GM18499 (cell line): ENCODE measurements around the gene TNFSF13B.
"Not testable (repeated sequence)": the region's sequence is repeated elsewhere in the genome, so short reads cannot be mapped to it uniquely, and the experiment has no call there.

ENCODE experiments used
- ATAC-seq: cut with Tn5 transposase; IDR thresholded peaks from one replicate; pipeline ENCODE4 v1.9.1; 2021; ENCODE audit warnings: moderate number of reproducible peaks; ENCODE audit not compliant: insufficient read depth, unreplicated experiment

TNFSF13B gene

DNA sequence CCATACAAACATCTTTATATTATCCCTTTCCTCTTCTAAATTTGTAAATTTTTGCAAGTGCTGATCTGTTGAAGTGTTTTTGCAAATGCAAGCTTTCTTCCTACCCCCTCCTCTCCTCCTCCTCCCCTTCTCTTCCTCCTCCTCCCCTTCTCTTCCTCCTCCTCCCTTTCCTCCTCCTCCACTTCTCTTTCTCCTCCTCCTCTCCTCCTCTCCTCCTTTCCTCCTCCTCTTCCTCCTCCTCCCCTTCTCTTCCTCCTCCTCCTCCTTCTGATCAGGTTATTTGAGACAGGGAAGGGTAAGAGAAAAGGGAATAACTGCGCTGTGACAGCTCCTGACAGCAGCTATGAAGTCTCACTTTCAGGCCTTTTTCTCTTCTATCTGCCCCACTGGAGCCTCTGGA lies 8.9 kb downstream of the TNFSF13B start:
- ATAC-seq: no peak

DNA sequence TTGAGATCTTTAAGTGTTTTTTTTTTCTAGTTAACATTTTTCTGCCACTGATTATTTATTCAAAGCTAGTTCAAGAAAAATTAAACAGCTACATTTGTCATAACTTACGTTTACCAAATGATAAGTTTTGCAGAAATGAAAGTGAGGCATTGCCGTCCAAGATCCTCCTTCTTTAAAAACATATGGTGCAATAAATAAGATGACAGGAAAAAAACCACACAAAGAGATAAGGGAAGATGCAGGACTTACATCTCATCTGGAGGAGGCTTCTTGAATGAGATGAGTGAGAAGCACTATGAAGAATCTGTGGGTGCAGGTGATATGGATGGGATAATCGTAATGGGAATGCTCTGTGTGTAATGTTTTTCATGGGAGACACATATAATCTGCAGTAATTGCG lies 12.4 kb downstream of the TNFSF13B start:
- no peak for ATAC-seq

DNA sequence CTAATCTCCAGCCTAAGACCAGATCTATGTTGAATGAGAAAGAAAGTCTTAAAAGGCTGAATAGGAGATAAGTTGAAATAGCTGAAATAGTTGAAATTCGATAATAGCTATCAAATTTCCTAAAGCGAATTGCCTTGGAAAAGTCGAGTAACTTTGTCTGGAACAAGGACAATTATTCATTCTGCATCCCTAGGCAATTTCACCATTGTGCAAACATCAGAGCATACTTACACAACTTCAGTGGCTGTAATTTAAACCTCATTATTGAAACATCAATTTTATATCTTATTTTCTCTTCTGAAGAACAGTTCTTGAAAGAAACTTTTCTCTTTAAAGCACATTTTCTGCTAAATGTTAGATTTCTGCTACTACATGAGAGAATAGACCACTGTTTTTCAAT lies 13.6 kb downstream of the TNFSF13B start:
- no peak for ATAC-seq

DNA sequence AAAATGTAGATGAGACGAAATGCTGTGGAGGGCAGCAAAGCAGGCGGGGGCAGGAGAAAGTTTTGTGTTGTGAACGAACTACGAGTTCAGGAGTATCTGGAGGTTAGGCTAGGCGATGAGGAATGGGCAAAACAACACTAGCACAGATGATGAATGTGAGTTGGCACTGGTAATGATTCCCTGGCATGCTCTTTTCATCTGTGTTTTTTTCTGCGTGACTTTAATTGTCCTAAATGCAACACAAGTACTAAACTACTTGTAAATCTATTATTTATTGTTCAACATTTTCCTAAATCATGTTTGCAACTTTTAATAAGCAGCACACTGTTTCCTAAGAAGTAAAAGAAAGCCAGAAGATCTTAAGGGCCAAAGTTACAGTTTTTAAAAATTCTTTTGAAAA lies 19.2 kb downstream of the TNFSF13B start:
- no peak for ATAC-seq

DNA sequence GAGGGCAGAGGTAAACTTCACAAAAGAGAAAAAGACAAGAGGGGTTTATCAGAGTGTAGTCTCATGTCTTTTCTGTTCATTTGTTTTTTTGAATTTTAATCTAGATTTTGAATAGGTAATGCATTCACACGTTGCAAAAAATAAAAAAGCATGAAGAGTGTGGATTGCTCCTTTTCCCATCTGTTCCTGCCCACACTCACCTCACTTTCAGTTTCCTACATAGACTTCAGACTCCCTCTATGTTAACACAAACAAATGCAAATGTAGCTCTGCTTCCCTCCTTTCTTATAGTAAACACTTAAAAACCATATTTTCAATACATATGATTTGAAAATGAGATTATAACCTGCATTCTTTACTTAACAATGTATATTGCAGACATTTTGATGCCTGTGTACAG lies 20.3 kb downstream of the TNFSF13B start:
- no peak for ATAC-seq

DNA sequence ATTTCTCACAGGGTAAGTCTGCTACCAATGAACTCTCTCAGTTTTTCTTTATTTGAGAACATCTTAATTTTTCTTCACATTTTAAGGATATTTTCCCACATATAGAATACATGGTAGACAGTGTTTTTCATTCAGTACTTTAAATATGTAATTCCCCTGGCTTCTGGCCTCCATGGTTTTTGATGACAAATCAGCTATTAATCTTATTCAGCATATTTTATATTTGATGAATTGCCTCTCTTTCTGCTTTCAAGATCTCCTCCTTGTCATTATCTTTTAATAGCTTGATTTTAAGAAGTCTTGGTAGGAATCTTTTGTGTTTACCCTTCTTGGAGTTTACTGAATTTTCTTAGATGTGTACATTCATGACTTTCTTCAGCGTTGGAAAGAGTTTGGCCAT lies 27.6 kb downstream of the TNFSF13B start:
- ATAC-seq: no peak

DNA sequence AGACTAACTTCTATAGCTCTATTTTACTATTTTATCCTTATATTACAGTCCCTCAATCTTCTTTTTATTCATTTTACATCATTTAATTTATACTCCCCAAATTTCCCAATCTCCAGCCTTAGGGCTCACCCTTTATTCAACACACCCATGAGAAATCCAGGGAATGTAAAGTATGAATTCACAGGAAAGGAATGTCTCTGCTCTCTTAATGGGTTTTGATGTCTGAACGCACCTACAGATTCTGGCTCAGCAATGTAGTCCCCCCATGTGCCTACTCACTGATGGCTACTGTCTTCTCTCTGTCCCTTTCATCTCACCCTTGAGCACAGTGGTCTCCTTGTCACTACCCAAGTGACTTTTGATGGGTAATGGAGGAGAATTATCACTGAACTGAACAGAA lies 32.8 kb downstream of the TNFSF13B start:
- ATAC-seq: no peak

DNA sequence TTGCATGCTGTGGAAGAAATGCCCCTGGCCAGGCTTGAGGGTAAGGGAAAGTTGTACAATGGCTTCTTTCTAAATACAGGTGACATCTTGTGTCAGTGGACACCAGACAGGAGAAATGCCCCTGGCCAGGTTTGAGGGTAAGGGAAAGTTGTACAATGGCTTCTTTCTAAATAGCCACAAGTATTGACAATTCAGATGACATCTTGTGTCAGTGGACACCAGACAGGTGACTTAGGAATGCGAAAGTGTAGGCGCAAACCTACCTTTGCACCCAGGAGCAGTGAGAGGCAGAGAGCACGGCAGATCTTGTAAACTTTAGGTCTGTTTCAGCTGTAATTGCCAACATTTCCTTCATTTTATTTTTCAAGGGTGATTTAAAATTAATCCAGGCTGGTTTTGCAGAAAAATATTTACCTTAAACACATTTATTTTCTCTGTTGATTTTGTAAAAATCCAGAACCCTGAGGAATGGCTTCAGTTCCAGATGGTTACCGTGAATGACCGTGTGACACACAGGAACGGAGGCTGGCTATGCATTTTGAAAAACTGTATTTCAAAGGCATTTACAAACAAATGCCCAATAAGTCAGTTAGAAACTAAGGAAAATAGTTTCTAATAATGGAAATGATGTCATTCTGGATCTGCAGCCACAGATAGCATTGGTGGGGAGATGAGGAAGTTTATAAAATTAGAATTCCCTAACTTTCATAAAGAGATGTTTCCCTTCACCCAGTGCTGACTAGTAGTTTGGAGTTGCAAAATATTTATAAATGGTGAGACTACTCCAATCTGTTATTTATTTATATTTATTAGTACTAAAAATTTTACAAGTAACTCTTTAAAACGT lies 34.9 kb downstream of the TNFSF13B start:
- no peak for ATAC-seq

DNA sequence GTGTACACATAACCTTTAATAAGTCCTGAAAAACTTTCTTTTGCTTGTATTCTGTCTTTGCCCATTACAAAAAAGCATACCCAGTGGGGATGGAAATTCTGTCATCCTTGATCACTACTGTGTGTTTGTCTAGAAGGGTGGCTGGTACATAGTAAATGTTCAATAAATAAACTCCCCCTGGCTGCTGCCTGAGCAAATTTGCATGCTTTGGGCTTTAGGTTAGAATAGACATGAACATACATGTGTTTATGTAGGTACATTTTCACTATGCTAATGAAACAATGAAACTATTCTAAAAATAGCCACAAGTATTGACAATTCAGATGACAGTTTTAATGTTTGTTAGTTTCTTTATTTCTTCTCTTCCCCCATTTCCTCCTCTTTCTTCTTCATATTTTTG lies 36.1 kb downstream of the TNFSF13B start:
- no peak for ATAC-seq

DNA sequence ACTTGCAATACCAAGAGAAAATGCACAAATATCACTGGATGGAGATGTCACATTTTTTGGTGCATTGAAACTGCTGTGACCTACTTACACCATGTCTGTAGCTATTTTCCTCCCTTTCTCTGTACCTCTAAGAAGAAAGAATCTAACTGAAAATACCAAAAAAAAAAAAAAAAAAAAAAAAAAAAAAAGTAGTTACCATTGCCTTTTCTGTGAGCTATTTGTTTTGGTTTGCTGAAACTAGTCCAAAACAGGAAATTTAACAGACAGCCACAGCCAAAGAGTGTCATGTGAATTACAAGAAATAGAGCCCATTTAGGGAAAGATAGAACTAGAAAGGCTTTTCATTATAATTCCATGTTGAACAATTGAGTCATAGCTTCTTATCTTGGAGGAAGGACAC lies 37.3 kb downstream of the TNFSF13B start:
- no peak for ATAC-seq

DNA sequence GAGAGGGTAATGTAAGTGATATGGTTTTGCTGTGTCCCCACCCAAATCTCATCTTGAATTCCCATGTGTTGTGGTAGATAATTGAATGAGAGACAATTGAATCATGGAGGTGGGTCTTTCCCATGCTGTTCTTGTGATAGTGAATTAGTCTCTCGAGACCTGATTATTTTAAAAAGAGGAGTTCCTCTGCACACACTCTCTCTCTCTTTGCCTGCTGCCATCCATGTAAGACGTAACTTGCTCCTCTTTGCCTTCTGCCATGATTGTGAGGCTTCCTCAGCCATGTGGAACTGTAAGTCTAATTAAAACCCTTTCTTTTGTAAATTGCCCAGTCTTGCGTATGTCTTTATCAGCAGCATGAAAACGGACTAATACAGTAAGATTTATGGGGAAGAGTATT lies 42.1 kb downstream of the TNFSF13B start:
- not testable (repeated sequence) for ATAC-seq

DNA sequence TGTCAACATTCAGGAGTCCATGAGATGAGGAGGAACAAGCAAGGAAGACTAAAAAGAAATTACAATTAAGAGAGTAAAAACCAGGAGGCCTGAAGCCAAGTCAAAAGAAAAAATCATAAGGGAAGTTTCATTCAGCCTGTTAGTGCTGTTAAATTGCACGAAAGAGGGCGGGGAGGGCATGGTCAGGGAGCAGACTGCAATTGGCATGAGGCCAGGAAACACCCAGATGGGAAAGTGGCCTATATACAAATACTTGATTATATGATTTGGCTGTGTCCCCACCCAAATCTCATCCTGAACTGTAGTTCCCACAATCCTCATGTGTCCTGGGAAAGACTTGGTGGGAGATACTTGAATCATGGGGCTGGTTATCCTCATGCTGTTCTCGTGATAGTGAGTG lies 43.9 kb downstream of the TNFSF13B start:
- ATAC-seq: no peak

DNA sequence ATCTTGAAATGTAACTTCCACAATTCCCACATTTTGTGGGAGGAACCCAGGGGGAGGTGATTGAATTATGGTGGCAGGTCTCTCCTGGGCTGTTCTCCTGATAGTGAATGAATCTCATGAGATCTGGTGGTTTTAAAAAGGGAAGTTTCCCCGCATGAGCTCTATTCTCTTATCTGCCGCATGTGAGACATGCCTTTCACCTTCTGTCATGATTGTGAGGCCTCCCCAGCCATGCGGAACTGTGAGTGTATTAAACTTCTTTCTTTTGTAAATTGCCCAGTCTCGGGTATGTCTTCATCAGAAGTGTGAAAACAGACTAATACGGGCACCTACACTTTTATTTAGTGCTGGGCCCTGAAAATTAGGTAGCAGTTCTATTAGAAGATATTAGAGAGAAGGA lies 45.8 kb downstream of the TNFSF13B start:
- peak; percentile 70 for ATAC-seq

DNA sequence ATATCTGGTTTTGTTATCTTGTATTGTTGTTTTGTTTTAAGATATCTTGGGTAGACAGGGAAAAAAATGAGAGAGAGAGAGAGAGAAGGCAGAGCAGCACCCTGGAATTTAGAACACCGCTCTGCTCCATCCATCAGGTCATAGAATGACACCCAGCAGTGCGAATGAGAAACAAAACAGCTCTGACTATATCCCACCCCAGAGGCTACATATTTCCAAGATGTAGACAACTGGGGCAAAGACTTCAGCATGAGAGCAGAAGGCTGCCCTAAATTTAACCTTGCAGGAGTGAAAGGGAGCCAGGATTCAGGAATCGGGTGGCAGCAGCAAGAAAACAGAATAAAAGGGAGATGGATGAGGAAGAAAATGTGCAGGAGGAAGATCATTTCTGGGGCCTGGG lies 46.5 kb downstream of the TNFSF13B start:
- ATAC-seq: no peak

DNA sequence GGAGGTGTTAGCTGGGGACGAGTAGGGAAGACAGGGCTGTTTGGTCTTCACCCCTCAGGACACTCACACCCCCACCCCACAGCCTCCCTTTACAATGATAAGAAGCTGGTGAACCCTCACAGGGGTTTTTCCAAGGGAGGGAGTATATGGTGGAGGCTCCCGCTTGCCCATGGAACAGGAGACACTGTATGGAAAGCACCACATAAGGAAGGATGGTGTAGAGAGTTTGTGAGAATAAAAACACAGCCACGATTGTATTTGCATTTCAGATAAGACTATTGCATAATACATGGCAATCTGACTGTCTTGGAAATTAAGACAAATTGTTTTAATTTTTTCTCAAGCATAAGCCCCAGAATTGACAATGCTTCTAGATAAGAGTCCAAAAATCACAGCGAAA lies 46.9 kb downstream of the TNFSF13B start:
- no peak for ATAC-seq

DNA sequence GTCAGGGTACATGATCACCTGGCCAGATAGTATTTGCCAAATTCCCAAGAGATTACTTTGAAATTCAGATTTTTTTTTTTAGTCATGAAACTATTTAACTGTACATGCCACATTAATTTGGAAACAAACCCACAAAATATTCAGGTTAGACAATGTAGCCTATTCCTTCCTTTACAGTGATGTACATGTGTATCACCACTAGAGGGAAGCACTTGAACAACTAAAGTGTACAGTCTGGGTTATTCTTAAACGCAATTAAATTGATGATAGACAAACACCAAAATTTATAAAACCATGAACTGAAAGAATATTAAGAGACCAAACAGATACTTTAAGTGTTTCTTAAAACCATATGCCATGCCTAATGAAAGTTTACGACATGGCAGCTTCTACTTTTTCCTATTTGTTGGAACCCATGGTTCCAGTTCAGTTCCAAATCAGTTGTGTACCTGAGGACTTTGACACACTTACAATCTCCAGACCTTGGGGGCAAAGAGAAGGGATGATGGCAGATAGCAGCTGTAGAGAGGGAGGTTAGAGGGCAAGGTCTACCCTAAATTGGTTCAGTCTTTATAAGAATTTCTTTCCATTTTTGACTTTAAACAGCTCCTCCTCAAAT lies 52.8 kb downstream of the TNFSF13B start:
- peak; percentile 78 for ATAC-seq

DNA sequence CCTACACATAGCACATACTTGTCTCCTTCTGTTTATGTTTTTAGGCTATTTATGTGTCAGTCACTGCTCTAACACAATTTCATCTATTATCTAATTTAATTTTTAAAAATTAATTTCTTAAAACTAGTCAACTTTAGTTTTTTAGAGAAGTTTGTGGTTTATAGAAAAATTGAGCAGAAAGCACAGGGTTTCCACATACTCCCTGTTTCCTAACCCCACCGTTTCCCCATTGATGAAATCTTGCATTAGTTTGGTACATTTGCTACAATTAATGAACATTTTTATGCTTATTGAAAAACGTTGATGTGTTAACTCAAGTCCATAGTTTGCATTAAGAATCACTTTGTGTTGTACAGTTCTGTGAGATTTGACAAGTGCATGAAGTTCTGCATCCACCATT lies 53.5 kb downstream of the TNFSF13B start:
- ATAC-seq: no peak

DNA sequence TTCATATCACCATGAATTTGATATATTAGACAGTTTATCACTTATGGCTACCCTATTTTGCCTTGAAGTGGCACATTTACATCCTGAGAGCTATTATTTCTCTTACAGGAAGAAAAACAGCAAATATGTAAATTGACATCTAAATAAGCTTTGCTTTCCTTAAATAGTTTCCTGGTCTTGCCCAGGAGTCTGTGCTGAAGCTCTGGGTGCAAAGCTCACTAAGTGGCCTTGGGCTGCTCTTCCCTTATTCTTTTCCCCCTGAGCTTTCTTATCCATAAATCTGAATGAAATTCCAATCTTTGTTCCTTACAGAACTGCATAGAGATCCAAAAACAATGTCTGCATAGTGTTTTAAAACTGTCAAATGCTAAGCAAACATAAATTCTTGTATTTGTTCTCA lies 56.3 kb downstream of the TNFSF13B start:
- ATAC-seq: no peak

DNA sequence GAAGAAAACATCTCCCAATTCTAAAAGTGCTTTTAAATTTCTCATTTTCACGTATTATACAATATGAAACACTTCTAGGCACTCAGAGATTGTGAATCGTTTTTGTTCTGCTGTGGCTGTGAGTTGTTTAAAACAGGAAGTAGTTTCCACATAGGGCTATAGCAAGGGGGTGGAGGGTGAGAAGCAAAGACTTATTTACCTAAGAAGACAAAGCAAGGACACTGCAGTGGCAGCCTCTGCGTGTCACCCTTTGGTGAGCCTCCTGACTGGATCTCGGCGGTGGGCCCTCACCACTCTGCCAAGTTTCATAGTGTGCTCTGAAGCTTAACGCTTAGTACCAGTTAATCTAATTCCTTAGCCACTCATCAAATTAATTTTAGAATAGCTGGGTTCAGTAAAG lies 56.8 kb downstream of the TNFSF13B start:
- no peak for ATAC-seq

DNA sequence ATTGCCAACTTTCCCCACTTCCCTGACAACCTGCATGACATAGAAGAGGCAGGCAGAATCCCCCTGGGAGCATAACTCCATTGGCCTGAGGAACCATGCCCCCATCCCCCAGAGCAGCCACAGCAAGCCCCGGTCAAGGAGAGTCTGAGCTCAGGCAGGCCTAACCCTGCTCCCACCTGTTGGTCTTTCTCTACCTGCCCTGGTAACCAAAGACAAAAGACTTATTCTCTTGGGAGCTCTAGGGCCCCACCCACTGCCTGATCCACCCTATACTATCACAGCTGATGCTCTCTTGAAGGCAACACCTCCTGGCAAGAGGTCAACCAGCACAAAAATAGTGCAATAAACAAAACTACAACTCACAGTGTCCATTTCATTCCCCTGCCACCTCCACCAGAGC lies 59.3 kb downstream of the TNFSF13B start:
- no peak for ATAC-seq

DNA sequence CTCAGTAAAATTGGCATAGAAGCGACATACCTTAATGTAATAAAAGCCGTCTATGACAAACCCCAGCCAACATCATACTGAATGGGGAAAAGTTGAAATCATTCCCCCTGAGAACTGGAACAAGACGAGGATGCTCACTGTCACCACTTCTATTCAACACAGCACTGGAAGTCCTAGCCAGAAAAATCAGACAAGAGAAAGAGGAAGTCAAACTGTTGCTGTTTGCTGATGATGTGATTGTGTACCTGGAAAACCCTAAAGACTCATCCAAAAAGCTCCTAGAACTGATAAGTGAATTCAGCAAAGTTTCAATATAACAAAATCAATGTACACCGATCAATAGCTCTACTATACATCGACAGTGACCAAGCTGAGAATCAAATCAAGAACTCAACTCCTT lies 63.3 kb downstream of the TNFSF13B start:
- ATAC-seq: no peak
